H1 (cell line): ENCODE results near the gene FLT3. TPM values are rescaled to one million over a fixed set of nuclear protein-coding genes. Genes with fewer than 3 reads are reported as not detected.

Experiments
- EGR1 ChIP-seq: IDR thresholded peaks from 2 replicates; pipeline ENCODE4 v1.6.1; 2011; ENCODE audit warnings: low read depth, low read length, borderline replicate concordance
- HDAC2 ChIP-seq, 2 experiments: fragments of 300-600 bp in 1 of 2; sonication (generic) in 1 of 2; IDR thresholded peaks; 2 replicates each; pipeline ENCODE4 v1.6.1; 2011 to 2012; ENCODE audit warnings: low read depth in 2 of 2, low read length in 2 of 2, mild to moderate bottlenecking in 2 of 2, moderate library complexity in 2 of 2, borderline replicate concordance in 1 of 2, inconsistent platforms in 1 of 2
- polyA plus RNA-seq, 7 experiments: library from polyadenylated mRNA; depleted of rRNA in 3 of 7; stranded (reverse) in 5 of 7; unstranded in 2 of 7; fragments of >200 nt in 5 of 7; fragments of 200-250 nt in 2 of 7; gene quantifications; 1 replicate in 5 of 7; 2 replicates in 1 of 7; 4 replicates in 1 of 7; pipeline versions ENCODE4 v1.2.1 to v1.2.3, GENCODE V29; 2011 to 2013; ENCODE audit warnings: missing spikeins in 2 of 7, mixed read lengths in 2 of 7
- total RNA-seq: library from RNA; stranded (reverse); fragmentation: NEBNext Ultra II Directional; extraction: Animal tissue kit (Norgen Biotek cat#: 25700); gene quantifications from 2 replicates; pipeline ENCODE4 v1.2.1, GENCODE V29; 2021

Gene FLT3
- total and polyA plus RNA-seq, 2 of the 8 experiments (the other 6 are each of a cell fraction or from before 2014, with no cell fraction given), result 0.44 to 0.71 TPM

DNA sequence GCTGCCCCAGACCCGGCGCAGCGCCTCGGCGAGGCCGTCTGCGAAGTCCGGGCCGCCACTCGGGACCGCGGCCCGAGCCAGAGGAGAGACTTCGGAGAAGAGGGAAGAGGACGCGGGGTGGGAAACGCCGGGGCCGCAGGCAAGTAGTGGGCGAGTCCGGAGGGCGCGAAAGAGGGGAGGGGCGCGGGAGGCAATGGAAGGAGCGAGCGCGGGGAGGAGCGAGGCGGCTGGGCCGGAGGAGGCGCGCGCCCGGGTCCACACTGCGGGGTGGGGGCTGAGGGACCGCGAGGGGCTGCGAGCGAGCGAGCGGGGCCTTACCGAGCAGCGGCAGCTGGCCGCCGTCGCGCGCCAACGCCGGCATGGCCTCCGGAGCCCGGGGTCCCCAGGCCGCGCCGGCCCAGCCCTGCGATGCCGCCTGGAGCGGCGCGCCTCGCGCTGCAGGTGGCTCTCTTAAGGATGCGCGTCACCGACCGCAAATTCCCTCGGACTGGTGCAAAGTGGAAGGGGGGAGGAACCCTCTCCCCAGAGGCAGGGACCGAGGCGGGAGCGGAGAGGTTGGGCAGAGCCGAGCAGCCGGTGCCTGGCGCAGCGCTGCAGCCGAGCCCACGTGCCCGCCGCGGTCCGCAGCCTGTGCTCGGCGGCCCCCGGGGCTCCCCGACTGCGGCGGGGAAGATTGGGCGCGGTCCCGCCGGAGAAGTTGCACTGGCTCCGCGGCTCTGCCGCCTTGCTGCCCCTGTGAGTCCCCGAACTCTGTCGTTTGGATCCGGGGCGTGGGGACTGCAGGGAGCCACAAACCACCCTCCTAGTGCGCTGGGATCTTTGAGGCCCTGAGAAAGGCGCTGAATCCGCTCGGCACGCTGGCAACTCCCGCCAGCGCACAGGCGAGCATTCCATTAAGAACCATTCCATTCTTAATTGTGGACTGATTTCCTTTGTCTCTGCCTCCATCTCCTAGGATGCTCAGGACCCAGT lies at the start of gene FLT3 (continued):
- TF ChIP-seq HDAC2 (IDR thresholded peaks at IDR 0.05; ENCODE audit: borderline replicate concordance in 1 of 2, low read depth in 2 of 2, low read length in 2 of 2), result 0 out of 4 replicates have a peak, but pooled peaks of 1 of the 2 experiments have one; percentile 66
- TF ChIP-seq EGR1, result no peak
